ENCODE data around the gene DTX4.

DNA sequence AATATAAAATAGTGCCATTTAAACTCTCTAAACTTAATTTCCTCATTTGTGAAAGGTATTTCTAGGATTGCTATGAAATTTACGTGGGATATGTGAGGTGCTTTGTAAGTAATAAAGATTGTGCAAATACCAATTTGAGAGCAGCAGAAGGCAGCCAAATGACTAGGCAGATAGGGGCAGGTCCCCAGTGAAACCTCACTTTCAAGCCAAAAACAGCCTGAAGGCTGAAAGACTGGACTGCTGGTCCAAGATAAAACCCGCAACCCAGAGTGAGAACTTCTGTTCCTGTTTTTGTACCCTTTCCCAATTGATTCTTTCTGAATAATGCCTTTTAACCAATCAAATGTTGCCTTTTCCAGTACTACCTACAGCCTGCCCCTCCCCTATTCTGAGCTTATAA lies 7.2 kb downstream of the DTX4 start:
- TF ChIP-seq CTCF (IDR thresholded peaks at IDR 0.05; ENCODE audit: low read length), result no peak
- TF ChIP-seq EZH2 (IDR thresholded peaks at IDR 0.05; ENCODE audit: borderline replicate concordance, low read length), result no peak
